GM18526 (cell line): ENCODE measurements around the gene PHYHD1.

ENCODE experiments used
- POLR2A ChIP-seq: IDR thresholded peaks from 3 replicates; pipeline ENCODE4 v1.6.1; 2011; ENCODE audit not compliant: insufficient read length; ENCODE audit errors: extremely low read depth

The PHYHD1 gene

GRCh38 chr9:128972956-128973355 is 52.2 kb downstream of the PHYHD1 start:
- TF ChIP-seq POLR2A = no peak

GRCh38 chr9:128979111-128979510 is 58.3 kb downstream of the PHYHD1 start:
- no peak for TF ChIP-seq POLR2A

- no peak for TF ChIP-seq POLR2A
Observed at GRCh38 chr9:128983536-128983935, 62.8 kb downstream of the PHYHD1 start.

GRCh38 chr9:128986671-128987070 is 65.9 kb downstream of the PHYHD1 start:
- no peak for TF ChIP-seq POLR2A

GRCh38 chr9:128987805-128988204 is 67.0 kb downstream of the PHYHD1 start:
- no peak for TF ChIP-seq POLR2A
